Measurements from ENCODE around the gene KLRC4. TPM values are rescaled to one million over a fixed set of nuclear protein-coding genes. Genes with fewer than 3 reads are reported as not detected.

KLRC4 gene
- total RNA-seq, 4 donors from 2014 or later: not detected

GRCh38 chr12:10408842-10409241 is 715 bp downstream of the KLRC4 start:
- Histone ChIP-seq H3K27ac (no peak overlapping the region), H3K36me3 (no peaks in the 10 kb centered on the region), H3K27me3 (no peaks in the 10 kb centered on the region), H3K4me3 (peak overlapping the region; percentile 5), H3K9me3 (no peaks in the 10 kb centered on the region), H3K4me1 (no peaks in the 10 kb centered on the region)
- TF ChIP-seq EP300 (IDR thresholded peaks at IDR 0.05) (no peak), POLR2AphosphoS5 (IDR thresholded peaks at IDR 0.05) (no peak), POLR2A (IDR thresholded peaks at IDR 0.05) (no peak), CTCF (IDR thresholded peaks at IDR 0.05) (no peak)
- WGBS: 75% methylated on average over 3 of the region's 3 CpGs
- DNase-seq (ENCODE audit: low spot score in 2 of 2): no peak

GRCh38 chr12:10406725-10407124 is 2.8 kb downstream of the KLRC4 start:
- H3K36me3 ChIP-seq: no peaks in the 10 kb centered on the region
- no peak overlapping the region for H3K4me3 ChIP-seq
- H3K9me3 ChIP-seq: no peaks in the 10 kb centered on the region
- no peaks in the 10 kb centered on the region for H3K4me1 ChIP-seq
- 42% methylated on average over 4 of the region's 4 CpGs for WGBS
- TF ChIP-seq POLR2AphosphoS5 (IDR thresholded peaks at IDR 0.05) (no peak), CTCF (IDR thresholded peaks at IDR 0.05) (no peak), EP300 (IDR thresholded peaks at IDR 0.05) (no peak), POLR2A (IDR thresholded peaks at IDR 0.05) (no peak)
- DNase-seq (ENCODE audit: low spot score in 2 of 2): peak in 1 of 2 donors; percentile 63
- no peak overlapping the region for H3K27ac ChIP-seq
- no peaks in the 10 kb centered on the region for H3K27me3 ChIP-seq

- 92% methylated on average over 5 of the region's 5 CpGs for WGBS
- Histone ChIP-seq H3K27ac (no peak overlapping the region), H3K27me3 (no peaks in the 10 kb centered on the region), H3K9me3 (no peaks in the 10 kb centered on the region), H3K4me3 (no peak overlapping the region), H3K36me3 (no peaks in the 10 kb centered on the region), H3K4me1 (no peaks in the 10 kb centered on the region)
- DNase-seq (ENCODE audit: low spot score in 2 of 2): no peak
- no peak for TF ChIP-seq CTCF (IDR thresholded peaks at IDR 0.05)
- no peak for TF ChIP-seq EP300 (IDR thresholded peaks at IDR 0.05)
- no peak for TF ChIP-seq POLR2A (IDR thresholded peaks at IDR 0.05)
- TF ChIP-seq POLR2AphosphoS5 (IDR thresholded peaks at IDR 0.05): no peak
These were observed 4.3 kb downstream of the KLRC4 start for GRCh38 chr12:10405294-10405693.

- Histone ChIP-seq H3K27ac (no peak overlapping the region), H3K36me3 (no peaks in the 10 kb centered on the region), H3K4me1 (no peaks in the 10 kb centered on the region), H3K27me3 (no peaks in the 10 kb centered on the region), H3K4me3 (no peak overlapping the region), H3K9me3 (no peaks in the 10 kb centered on the region)
- DNase-seq (ENCODE audit: low spot score in 2 of 2): no peak
- TF ChIP-seq EP300 (IDR thresholded peaks at IDR 0.05): no peak
- no peak for TF ChIP-seq POLR2A (IDR thresholded peaks at IDR 0.05)
- TF ChIP-seq POLR2AphosphoS5 (IDR thresholded peaks at IDR 0.05): no peak
- no peak for TF ChIP-seq CTCF (IDR thresholded peaks at IDR 0.05)
These were observed 4.8 kb downstream of the KLRC4 start for GRCh38 chr12:10404798-10405197.

- H3K27me3 ChIP-seq: no peaks in the 10 kb centered on the region
- no peaks in the 10 kb centered on the region for H3K36me3 ChIP-seq
- H3K9me3 ChIP-seq: no peaks in the 10 kb centered on the region
- no peak for DNase-seq (ENCODE audit: low spot score in 2 of 2)
- TF ChIP-seq EP300 (IDR thresholded peaks at IDR 0.05): no peak
- no peak for TF ChIP-seq POLR2AphosphoS5 (IDR thresholded peaks at IDR 0.05)
- TF ChIP-seq POLR2A (IDR thresholded peaks at IDR 0.05): no peak
- no peak for TF ChIP-seq CTCF (IDR thresholded peaks at IDR 0.05)
- H3K4me1 ChIP-seq: peaks cover 3% of the 10 kb centered on the region
- no peak overlapping the region for H3K27ac ChIP-seq
- H3K4me3 ChIP-seq: no peak overlapping the region
These were observed 8.7 kb downstream of the KLRC4 start for GRCh38 chr12:10400829-10401228.
